K562 (cell line): Measurements from ENCODE around the gene CCL27. TPM values are rescaled to one million over a fixed set of nuclear protein-coding genes. Genes with fewer than 3 reads are reported as not detected.
A peak's percentile ranks its signal among the peaks of the same experiment; 100 is the strongest.

Source experiments
- BRD4 ChIP-seq: fragments of 200-600 bp; sonication (generic); IDR thresholded peaks from 2 replicates; pipeline ENCODE4 v1.6.1; 2017; ENCODE audit warnings: inconsistent platforms
- EGR1 ChIP-seq: fragments of 450-650 bp; conservative IDR thresholded peaks from 2 replicates; pipeline ENCODE4 v1.6.1; 2017; ENCODE audit warnings: mild to moderate bottlenecking
- EHMT2 ChIP-seq: fragments of 450-650 bp; IDR thresholded peaks from 2 replicates; pipeline ENCODE4 v1.6.1; 2018; ENCODE audit warnings: antibody characterized with exemption
- JUND ChIP-seq, 2 experiments: IDR thresholded peaks; 2 replicates in 1 of 2; 3 replicates in 1 of 2; pipeline ENCODE4 v1.6.1; 2011; ENCODE audit warnings: borderline replicate concordance in 2 of 2, low read depth in 2 of 2, low read length in 2 of 2, improper control_type of control experiment in 1 of 2, missing biosample characterization in 1 of 2, missing genetic modification characterization in 1 of 2, missing genetic modification reagents in 1 of 2
- KAT2B ChIP-seq: IDR thresholded peaks from one replicate; pipeline ENCODE4 v1.6.1; 2012; ENCODE audit warnings: low read depth, mild to moderate bottlenecking, control low read depth, inconsistent platforms, low read length, moderate library complexity
- KAT8 ChIP-seq: fragments of 450-650 bp; IDR thresholded peaks from 2 replicates; pipeline ENCODE4 v1.6.1; 2016; ENCODE audit warnings: low read depth, mild to moderate bottlenecking
- MYBL2 ChIP-seq, 2 experiments: fragments of 450-650 bp in 1 of 2; sonication (generic) in 1 of 2; formaldehyde crosslinking in 1 of 2; IDR thresholded peaks; 2 replicates each; pipeline versions ENCODE4 v1.6.1 to v1.8.1; 2017 to 2022; ENCODE audit warnings: borderline replicate concordance in 1 of 2, inconsistent platforms in 1 of 2, low read depth in 1 of 2, mild to moderate bottlenecking in 1 of 2, missing genetic modification reagents in 1 of 2, moderate library complexity in 1 of 2
- NCOA1 ChIP-seq: fragments of 450-650 bp; IDR thresholded peaks from 2 replicates; pipeline ENCODE4 v1.6.1; 2016; ENCODE audit warnings: low read depth
- PHTF2 ChIP-seq: fragments of 250-450 bp; sonication (Bioruptor Pico); IDR thresholded peaks from 2 replicates; pipeline ENCODE4 v1.5.0; 2021; ENCODE audit warnings: mild to moderate bottlenecking
- PURB ChIP-seq: sonication (generic); formaldehyde crosslinking; IDR thresholded peaks from 2 replicates; pipeline ENCODE4 v1.9.0; 2021; ENCODE audit warnings: low read depth, mild to moderate bottlenecking, missing genetic modification reagents
- SMAD1 ChIP-seq: fragments of 150-350 bp; IDR thresholded peaks from 2 replicates; pipeline ENCODE4 v1.6.1; 2014; ENCODE audit warnings: low read length, low read depth; ENCODE audit not compliant: partially characterized antibody
- SMAD3 ChIP-seq: fragments of 450-650 bp; formaldehyde crosslinking; conservative IDR thresholded peaks from 2 replicates; pipeline ENCODE4 v1.4.0; 2020; ENCODE audit warnings: mild to moderate bottlenecking
- SUPT5H ChIP-seq: fragments of 450-650 bp; IDR thresholded peaks from 2 replicates; pipeline ENCODE4 v1.6.1; 2016
- TCF7L2 ChIP-seq: fragments of 150-350 bp; IDR thresholded peaks from 2 replicates; pipeline ENCODE4 v1.6.1; 2016; ENCODE audit warnings: low read depth, mild to moderate bottlenecking, low read length, moderate library complexity
- TFAM ChIP-seq: fragments of 250-450 bp; sonication (Bioruptor Pico); conservative IDR thresholded peaks from 2 replicates; pipeline ENCODE4 v1.5.0; 2021; ENCODE audit warnings: mild to moderate bottlenecking, moderate library complexity
- ZBTB7A ChIP-seq: IDR thresholded peaks from 2 replicates; pipeline ENCODE4 v1.6.1; 2011; ENCODE audit warnings: low read depth, mild to moderate bottlenecking, low read length, moderate library complexity, borderline replicate concordance; ENCODE audit not compliant: control insufficient read depth
- ZFPM2 ChIP-seq: fragments of 250-450 bp; sonication (Bioruptor Pico); IDR thresholded peaks from 2 replicates; pipeline ENCODE4 v1.5.1; 2022; ENCODE audit warnings: mild to moderate bottlenecking
- ZNF197 ChIP-seq: fragments of 200-800 bp; sonication (Bioruptor generic); IDR thresholded peaks from 2 replicates; pipeline ENCODE4 v1.6.1; 2016; ENCODE audit warnings: low read depth, missing genetic modification characterization, missing compliant biosample characterization
- ZNF253 ChIP-seq: fragments of 250-450 bp; sonication (Bioruptor Pico); conservative IDR thresholded peaks from 2 replicates; pipeline ENCODE4 v1.6.1; 2021; ENCODE audit warnings: mild to moderate bottlenecking
- ZNF316 ChIP-seq: fragments of 450-650 bp; IDR thresholded peaks from 2 replicates; pipeline ENCODE4 v1.6.1; 2016
- ZNF518B ChIP-seq: fragments of 250-450 bp; sonication (Bioruptor Pico); IDR thresholded peaks from 2 replicates; pipeline ENCODE4 v1.5.0; 2021; ENCODE audit warnings: mild to moderate bottlenecking, moderate library complexity
- ZNF699 ChIP-seq: fragments of 250-450 bp; sonication (Bioruptor Pico); IDR thresholded peaks from 2 replicates; pipeline ENCODE4 v1.8.0; 2021; ENCODE audit warnings: mild to moderate bottlenecking, moderate library complexity; ENCODE audit not compliant: insufficient replicate concordance
- polyA plus RNA-seq, 8 experiments: library from polyadenylated mRNA; depleted of rRNA in 4 of 8; stranded (reverse) in 5 of 8; unstranded in 3 of 8; fragments of >200 nt; fragmentation: Nextera tagmentation in 2 of 8; fragmentation: Illumina TruSeq in 1 of 8; extraction: Ambion mirVana in 2 of 8; extraction: Trizol in 1 of 8; gene quantifications; 2 replicates each; pipeline versions ENCODE4 v1.2.1 to v1.2.3, GENCODE V29; 2011 to 2014; ENCODE audit warnings: inconsistent platforms in 1 of 8, missing spikeins in 1 of 8
- total RNA-seq, 7 experiments: library from RNA; depleted of rRNA in 6 of 7; stranded (reverse); fragments of >200 nt in 6 of 7; fragmentation: Illumina TruSeq in 2 of 7; extraction: Trizol in 2 of 7; gene quantifications; 2 replicates each; pipeline versions ENCODE4 v1.2.1 to v1.2.3, GENCODE V29; 2011 to 2021; ENCODE audit warnings: low replicate concordance in 1 of 7
- TF ChIP-seq, protein P1 (sequence below): fragments of 200-800 bp; sonication (Bioruptor generic); IDR thresholded peaks from 2 replicates; pipeline ENCODE4 v1.6.1; 2017; ENCODE audit warnings: missing genetic modification characterization, missing compliant biosample characterization
- TF ChIP-seq, protein P2 (sequence below): fragments of 250-450 bp; sonication (Bioruptor Pico); IDR thresholded peaks from 2 replicates; pipeline ENCODE4 v1.9.0; 2021; ENCODE audit warnings: mild to moderate bottlenecking

CCL27 gene
- total and polyA plus RNA-seq, 9 of the 15 experiments (the other 6 are each of a cell fraction or from before 2014, with no cell fraction given): 0.10 to 0.53 (median 0.27) TPM; not detected in 5

- no peak for TF ChIP-seq KAT2B
- peak; percentile 28; the same call in 1 of the 2 replicates for TF ChIP-seq ZNF316
- TF ChIP-seq ZNF699: no peak
- TF ChIP-seq, protein P1, sequence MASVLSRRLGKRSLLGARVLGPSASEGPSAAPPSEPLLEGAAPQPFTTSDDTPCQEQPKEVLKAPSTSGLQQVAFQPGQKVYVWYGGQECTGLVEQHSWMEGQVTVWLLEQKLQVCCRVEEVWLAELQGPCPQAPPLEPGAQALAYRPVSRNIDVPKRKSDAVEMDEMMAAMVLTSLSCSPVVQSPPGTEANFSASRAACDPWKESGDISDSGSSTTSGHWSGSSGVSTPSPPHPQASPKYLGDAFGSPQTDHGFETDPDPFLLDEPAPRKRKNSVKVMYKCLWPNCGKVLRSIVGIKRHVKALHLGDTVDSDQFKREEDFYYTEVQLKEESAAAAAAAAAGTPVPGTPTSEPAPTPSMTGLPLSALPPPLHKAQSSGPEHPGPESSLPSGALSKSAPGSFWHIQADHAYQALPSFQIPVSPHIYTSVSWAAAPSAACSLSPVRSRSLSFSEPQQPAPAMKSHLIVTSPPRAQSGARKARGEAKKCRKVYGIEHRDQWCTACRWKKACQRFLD: no peak
- TF ChIP-seq PHTF2 (CRISPR knock-in tag): no peak
- no peak for TF ChIP-seq SMAD1
- TF ChIP-seq JUND (IDR thresholded peaks at IDR 0.05; ENCODE audit: borderline replicate concordance, low read depth, low read length): no peak
- TF ChIP-seq JUND (tag; IDR thresholded peaks at IDR 0.05; ENCODE audit: borderline replicate concordance, low read depth, low read length): no peak; the same call in 2 of the 3 replicates
- TF ChIP-seq ZNF518B (CRISPR knock-in tag): no peak
- no peak for TF ChIP-seq ZNF197 (CRISPR knock-in tag)
- TF ChIP-seq TCF7L2: no peak
- TF ChIP-seq TFAM (CRISPR knock-in tag): no peak
- no peak for TF ChIP-seq PURB (CRISPR knock-in tag)
- TF ChIP-seq SMAD3: no peak
- TF ChIP-seq EGR1: peak; percentile 55
- TF ChIP-seq, protein P2, sequence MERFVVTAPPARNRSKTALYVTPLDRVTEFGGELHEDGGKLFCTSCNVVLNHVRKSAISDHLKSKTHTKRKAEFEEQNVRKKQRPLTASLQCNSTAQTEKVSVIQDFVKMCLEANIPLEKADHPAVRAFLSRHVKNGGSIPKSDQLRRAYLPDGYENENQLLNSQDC (CRISPR knock-in tag): no peak
- TF ChIP-seq ZBTB7A: no peak
- no peak for TF ChIP-seq NCOA1
- no peak for TF ChIP-seq EHMT2
- no peak for TF ChIP-seq BRD4
- TF ChIP-seq ZNF253 (CRISPR knock-in tag): no peak
- no peak for TF ChIP-seq KAT8
- TF ChIP-seq ZFPM2: no peak
- TF ChIP-seq MYBL2 (IDR thresholded peaks at IDR 0.05; ENCODE audit: low read depth): no peak
- no peak for TF ChIP-seq MYBL2 (CRISPR knock-in tag; IDR thresholded peaks at IDR 0.05; ENCODE audit: borderline replicate concordance)
- TF ChIP-seq SUPT5H: peak; percentile 57; the same call in 1 of the 2 replicates
These were observed 16.0 kb downstream of the CCL27 start, which contains the start of gene GALT (continued) for GRCh38 chr9:34646211-34647083.
